ENCODE data around the gene SPP2. TPM values are rescaled to one million over a fixed set of nuclear protein-coding genes. Genes with fewer than 3 reads are reported as not detected.
A peak's percentile ranks its signal among the peaks of the same experiment; 100 is the strongest.

SPP2 gene
- polyA plus RNA-seq, 3 donors = not detected

DNA sequence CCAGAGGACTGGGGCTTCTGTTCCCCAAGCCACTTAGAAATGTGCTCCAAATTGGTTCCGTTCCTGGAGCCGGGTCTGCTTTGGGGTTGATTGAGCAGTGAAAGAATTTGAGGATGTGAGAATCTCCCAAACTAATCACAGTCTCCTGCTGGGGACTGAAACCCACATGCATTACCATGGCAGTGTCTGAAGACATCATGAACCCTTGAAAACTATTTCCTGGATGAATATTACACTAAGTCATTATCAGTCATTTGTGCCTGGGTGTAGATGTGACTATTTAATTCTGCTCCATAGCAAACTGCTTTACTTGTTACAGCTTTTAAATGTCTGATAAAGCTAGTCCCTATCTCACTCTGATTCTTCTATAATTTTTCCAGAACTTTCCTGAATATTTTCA, 27.6 kb downstream of the SPP2 start:
- no peak for DNase-seq (ENCODE audit: extremely low read depth in 1 of 11, low read depth in 9 of 11, low spot score in 4 of 11)

DNA sequence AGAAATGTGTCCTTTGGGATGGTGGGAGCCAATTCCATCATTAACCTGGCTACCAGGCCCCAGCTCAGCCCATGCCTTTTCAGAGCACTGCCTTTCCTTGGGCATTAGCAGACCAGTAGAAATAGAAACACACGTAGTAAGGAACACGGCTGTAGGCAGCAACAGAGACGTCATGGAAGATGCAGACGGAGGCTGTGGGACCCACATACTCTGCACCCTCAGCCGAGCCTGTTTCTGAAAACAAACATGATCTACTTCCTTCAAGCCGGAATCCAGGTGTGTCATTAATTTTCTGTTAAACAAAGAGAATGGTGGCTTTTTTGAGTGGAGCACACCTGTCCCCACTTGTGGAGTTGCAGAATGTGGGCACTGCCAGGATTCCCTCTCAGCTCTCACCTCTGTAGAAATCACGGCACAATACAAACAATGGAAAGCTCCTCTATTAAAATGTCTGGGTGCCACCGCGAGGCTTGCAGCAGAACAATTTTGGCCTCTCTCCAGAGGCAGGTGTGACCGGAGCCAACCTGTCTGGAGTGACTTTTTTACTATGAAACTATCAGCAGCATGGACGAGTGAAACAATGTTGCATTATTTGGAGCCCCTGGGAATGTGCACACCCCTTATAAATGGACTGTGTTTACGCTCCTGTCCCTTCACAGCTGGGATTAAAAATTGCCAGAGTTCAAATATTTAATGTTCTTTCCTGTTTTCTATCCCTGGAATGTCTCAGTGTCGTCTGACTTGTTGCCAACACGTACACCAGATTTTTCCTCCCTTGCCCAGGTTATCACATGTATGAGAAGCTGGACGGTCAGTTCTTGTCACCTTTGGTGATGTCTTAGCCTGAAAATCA, 31.7 kb downstream of the SPP2 start:
- DNase-seq (ENCODE audit: extremely low read depth in 1 of 11, low read depth in 9 of 11, low spot score in 4 of 11) = peak in 2 of 11 donors; percentile 28 to 31

DNA sequence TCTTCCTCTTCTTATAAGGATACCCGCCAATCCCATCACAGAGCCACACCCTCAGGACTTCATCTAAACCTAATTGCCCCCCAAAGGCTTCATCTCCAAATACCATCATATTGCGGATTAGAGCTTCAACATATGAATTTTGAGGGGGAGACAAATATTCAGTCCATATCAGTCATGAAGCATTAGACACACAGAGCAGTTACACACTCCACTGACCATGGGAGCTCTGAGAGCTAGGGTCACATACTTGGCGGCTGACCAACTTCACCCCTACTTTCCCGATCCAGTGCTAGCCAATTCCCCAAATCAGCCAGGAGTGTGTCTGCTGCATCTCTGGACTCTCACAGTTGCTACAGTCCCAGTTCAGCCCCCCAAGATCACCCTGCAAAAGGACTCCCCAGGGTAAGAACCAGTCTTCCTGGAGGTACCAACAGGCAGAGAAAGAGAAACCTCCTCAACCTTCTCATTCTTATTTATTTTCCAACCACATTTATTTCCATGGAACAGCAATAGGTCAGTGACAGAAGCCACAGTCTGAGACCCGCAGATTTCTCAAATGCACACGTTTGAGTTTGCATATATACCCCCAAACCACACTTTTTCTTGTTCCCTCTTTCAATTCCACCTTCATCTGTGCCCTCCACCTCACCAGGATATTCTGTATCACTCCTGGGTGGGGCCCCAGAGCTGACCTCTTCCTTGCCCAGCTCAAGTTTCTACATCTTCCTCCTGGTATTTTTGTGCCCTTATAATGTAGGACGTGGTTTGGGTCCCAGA, 33.3 kb downstream of the SPP2 start:
- no peak for DNase-seq (ENCODE audit: extremely low read depth in 1 of 11, low read depth in 9 of 11, low spot score in 4 of 11)

DNA sequence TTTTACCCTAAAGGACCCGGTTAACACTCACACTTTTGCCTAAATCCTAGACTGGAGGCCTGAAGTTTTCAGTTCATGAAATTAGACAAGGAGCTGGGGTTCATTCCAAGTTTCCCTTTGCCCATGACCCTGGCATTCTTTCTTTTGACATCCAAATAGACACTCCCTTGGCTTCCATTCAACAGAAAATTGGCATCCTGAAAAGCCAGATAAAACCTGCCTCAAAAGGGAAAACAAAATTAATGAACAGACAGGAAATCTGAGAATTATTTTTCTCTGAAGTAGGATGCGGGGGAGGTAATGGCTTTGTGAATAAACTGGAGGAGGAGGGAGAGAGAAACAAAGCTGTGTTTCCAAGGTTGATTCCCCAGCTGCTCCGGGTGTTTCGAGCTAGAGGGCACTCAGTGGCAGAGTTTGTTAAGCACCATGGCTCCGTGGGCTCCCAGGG, 41.0 kb downstream of the SPP2 start:
- peak in 5 of 11 donors; percentile 31 to 57 (median 43) for DNase-seq (ENCODE audit: extremely low read depth in 1 of 11, low read depth in 9 of 11, low spot score in 4 of 11)

GRCh38 chr2:234091883-234092282, 41.4 kb downstream of the SPP2 start:
- no peak for DNase-seq (ENCODE audit: extremely low read depth in 1 of 11, low read depth in 9 of 11, low spot score in 4 of 11)

DNA sequence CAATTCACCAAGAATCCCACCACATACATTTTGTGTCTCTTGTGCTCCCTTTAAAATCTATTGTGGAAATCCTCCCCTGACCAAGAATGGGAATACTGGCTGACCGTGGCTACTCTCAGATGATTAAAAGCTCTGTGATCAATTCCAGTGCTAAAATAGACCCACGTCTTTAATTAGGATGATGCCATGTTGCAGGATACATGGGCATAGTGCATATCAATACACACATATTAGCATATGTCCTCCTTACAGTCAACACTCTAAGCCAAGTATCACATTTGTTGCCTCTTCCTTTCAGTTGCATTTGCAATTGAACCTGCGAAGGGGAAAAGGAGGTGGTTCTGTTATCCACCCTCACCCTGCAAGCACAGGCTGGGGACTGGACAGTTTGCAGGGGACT, 41.8 kb downstream of the SPP2 start:
- no peak for DNase-seq (ENCODE audit: extremely low read depth in 1 of 11, low read depth in 9 of 11, low spot score in 4 of 11)

DNA sequence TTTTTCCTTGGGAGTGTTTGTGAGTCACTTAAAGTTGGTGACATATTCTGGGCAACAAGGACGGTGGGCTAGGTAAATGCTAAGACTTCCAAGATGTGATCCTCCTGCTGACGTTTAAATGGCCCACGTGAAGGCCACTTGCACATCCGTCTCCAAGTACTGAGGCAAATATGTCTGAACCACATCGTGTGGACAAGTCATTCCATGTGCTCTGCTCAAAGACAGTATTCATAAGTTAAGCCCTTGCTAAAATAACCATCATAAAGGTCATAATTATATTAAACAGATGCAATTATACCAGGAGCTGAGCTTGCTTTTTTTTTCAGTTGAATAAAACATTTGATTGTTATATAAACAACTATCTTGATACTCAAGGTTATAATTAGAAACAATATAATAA, 44.8 kb downstream of the SPP2 start:
- DNase-seq (ENCODE audit: extremely low read depth in 1 of 11, low read depth in 9 of 11, low spot score in 4 of 11) = no peak

- DNase-seq (ENCODE audit: extremely low read depth in 1 of 11, low read depth in 9 of 11, low spot score in 4 of 11) = no peak
Observed at GRCh38 chr2:234096164-234096563, 45.7 kb downstream of the SPP2 start.

GRCh38 chr2:234098681-234099080, 48.2 kb downstream of the SPP2 start:
- DNase-seq (ENCODE audit: extremely low read depth in 1 of 11, low read depth in 9 of 11, low spot score in 4 of 11) = peak in 1 of 11 donors; percentile 14

GRCh38 chr2:234099266-234099665, 48.8 kb downstream of the SPP2 start:
- DNase-seq (ENCODE audit: extremely low read depth in 1 of 11, low read depth in 9 of 11, low spot score in 4 of 11) = no peak

DNA sequence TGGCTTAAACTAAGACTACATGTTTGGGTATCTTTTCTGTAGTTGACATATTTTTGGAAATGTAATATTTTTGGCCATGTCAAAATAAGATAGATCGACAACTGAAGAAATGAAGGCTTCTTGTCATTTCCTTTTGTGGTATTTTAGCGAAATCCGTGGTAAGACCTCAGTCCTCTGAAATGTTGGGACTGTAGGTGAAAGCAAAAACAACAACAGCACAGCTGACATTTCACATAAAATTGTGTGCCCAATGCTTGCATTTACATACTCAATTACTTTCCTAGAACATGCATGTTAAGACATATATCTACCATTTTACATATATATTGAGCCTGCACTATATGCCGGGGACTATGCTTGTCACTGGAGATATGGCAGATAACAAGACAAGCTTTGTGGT, 50.2 kb downstream of the SPP2 start:
- no peak for DNase-seq (ENCODE audit: extremely low read depth in 1 of 11, low read depth in 9 of 11, low spot score in 4 of 11)

GRCh38 chr2:234102112-234102511, 51.6 kb downstream of the SPP2 start:
- peak in 1 of 11 donors; percentile 14 for DNase-seq (ENCODE audit: extremely low read depth in 1 of 11, low read depth in 9 of 11, low spot score in 4 of 11)

DNA sequence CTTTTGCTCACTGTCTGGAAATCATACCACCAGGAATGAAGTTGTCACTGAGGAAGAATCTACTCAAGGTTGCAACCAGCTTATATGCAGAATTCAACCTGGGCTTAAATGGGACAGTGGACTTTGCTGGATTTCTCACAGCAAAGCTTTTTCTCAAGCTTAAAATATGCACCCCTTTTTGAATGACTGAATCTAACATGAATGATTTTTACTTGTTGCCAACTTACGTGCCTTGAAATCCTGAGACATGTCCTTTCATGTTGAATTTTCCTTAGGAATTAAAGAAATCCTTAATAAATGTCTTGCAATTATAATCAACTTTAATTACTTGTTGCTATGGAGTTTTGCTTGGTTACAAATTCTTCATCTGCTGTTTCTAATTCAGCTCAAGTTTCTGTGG, 57.4 kb downstream of the SPP2 start:
- no peak for DNase-seq (ENCODE audit: extremely low read depth in 1 of 11, low read depth in 9 of 11, low spot score in 4 of 11)

GRCh38 chr2:234109321-234109720, 58.8 kb downstream of the SPP2 start:
- DNase-seq (ENCODE audit: extremely low read depth in 1 of 11, low read depth in 9 of 11, low spot score in 4 of 11) = no peak

- DNase-seq (ENCODE audit: extremely low read depth in 1 of 11, low read depth in 9 of 11, low spot score in 4 of 11) = no peak
Observed at GRCh38 chr2:234110219-234110618, 59.7 kb downstream of the SPP2 start.

GRCh38 chr2:234111523-234111922, 61.0 kb downstream of the SPP2 start:
- DNase-seq (ENCODE audit: extremely low read depth in 1 of 11, low read depth in 9 of 11, low spot score in 4 of 11) = no peak

- no peak for DNase-seq (ENCODE audit: extremely low read depth in 1 of 11, low read depth in 9 of 11, low spot score in 4 of 11)
Observed at GRCh38 chr2:234116010-234116409, 65.5 kb downstream of the SPP2 start.

GRCh38 chr2:234121999-234122398, 71.5 kb downstream of the SPP2 start:
- no peak for DNase-seq (ENCODE audit: extremely low read depth in 1 of 11, low read depth in 9 of 11, low spot score in 4 of 11)

DNA sequence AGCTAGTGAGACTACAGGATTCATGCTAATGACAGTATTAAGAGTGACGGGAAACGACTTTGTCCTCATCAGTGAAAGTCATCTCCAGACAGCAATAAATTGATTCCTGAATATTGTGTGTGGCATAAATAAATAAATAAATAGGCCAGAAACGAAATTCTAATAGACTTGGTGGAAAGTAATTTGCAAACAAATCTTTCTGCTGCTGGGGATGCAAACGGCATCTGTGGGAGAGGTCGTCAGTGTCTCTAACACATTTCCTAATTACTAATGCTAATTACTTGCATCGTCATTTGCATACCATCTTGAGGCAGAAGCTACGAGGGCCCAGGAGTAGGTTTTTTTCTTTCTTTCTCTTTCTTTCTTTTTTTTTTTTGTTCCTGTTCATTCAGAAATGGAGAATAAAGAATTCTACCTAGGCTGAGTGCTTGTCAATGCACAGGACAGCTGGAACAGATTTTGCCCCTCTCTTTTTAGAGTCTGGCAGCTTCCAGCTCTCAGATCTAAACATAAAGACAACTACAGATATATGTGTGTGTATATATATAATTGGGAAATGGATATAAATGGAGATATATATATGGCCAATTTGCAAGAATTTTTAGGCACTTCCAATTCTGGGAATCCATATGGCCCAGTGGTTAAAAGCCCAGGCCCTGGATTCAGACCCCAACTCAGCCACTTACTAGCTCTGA, 75.1 kb downstream of the SPP2 start:
- DNase-seq (ENCODE audit: extremely low read depth in 1 of 11, low read depth in 9 of 11, low spot score in 4 of 11) = no peak

DNA sequence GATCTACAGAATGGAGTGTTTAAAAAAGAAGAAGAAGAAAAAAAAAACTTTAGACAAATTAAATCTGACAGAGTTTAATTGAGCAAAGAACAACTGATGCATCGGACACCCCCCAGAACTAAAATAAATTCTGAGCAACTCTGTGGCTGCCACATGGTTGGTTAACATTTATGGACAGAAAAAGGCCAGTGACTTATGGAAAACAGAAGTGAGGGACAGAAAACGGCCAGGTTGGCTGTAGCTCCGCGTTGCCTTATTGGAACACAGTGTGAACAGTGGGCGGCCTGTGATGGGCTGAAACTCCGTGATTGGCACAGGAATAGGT, 75.6 kb downstream of the SPP2 start:
- DNase-seq (ENCODE audit: extremely low read depth in 1 of 11, low read depth in 9 of 11, low spot score in 4 of 11) = no peak
